Left forelimb (tissue), 1 donor: ENCODE results near the gene ARMCX5.
A peak's percentile ranks its signal among the peaks of the same experiment; 100 is the strongest.

Source experiments
- DNase-seq: peaks from one replicate; pipeline ENCODE4 v3.0.0-alpha.2; 2018; ENCODE audit warnings: low spot score

Gene ARMCX5

DNA sequence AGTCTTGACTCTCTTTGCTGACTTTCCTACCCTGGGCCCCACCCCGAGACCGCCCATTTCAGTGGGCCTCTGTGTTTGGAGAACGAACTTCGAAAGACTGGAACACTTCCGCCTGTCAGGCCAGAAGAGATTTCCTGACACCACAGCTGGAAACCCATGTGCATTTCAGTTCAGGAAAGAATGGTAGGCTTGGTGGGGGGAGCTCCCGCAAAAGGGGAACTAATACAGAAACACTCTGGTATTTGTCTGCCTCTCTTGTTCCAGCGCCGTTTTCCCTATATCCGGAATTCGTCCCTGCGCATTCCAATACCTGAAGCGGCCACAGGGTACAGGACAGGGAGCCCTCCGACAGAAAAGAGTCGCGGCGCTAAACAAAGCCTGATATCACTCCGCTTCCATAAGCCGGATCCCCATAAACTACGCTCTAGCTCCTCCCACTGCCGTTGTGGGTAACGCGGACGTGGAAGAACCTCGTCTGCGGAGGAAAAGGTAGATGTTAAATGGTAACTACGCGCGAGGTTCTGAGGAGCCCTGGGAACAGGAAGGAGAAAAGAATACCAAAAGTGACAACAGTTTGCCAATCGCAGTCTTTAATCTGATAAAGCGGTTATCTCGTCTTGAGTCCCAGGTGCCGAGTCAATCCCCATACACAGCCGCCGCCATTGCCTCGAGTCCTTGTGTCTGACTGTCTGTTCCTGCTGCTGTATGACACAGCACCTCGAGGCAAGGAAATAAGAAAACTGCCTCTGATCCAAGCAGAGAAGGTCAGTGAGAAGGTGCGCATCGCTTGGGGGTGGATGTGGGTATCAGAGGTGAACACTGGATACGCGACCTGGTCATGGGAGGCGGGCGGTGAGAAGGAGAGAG, at the start of gene ARMCX5:
Gene ARMCX5 (plus strand): TSS at position 432 of the 867 bp plus-strand sequence. CDS start 2,627 bp downstream, outside the sequence.
- DNase-seq = peak; percentile 78

GRCh38 chrX:102558607-102559006, 40.7 kb upstream of the ARMCX5 start:
- no peak for DNase-seq

DNA sequence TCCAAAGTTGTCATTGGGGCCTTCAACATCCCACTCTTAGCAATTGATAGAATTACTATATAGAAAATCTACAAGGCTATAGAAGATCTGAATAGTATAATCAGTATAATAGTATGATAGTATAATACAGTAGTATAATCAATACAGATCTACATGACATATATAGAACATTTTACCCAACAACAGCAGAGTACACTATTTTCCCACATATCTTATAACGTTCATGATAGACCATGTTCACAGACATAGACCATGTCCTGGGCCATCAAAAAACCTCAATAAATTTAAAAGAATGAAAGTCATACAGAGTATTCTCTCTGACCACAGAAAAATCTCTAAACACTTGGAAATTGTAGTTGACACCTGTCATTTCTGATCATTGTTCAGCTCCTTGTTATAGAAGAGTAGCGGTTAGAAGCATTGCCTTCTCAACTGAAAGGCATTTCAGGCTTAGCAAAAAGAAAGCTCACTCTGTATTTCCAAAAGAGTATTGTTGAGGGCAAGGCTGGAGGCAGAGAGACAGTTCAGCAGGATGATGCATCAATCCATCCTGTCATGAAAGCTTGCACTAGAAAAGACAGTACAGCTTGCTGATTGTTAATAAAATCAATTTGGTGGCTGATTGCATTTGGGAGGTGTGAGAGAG, 38.8 kb upstream of the ARMCX5 start:
- no peak for DNase-seq

- DNase-seq = no peak
These were observed 18.4 kb upstream of the ARMCX5 start for GRCh38 chrX:102580891-102581290.

GRCh38 chrX:102593367-102593766, 5.9 kb upstream of the ARMCX5 start:
- no peak for DNase-seq

DNA sequence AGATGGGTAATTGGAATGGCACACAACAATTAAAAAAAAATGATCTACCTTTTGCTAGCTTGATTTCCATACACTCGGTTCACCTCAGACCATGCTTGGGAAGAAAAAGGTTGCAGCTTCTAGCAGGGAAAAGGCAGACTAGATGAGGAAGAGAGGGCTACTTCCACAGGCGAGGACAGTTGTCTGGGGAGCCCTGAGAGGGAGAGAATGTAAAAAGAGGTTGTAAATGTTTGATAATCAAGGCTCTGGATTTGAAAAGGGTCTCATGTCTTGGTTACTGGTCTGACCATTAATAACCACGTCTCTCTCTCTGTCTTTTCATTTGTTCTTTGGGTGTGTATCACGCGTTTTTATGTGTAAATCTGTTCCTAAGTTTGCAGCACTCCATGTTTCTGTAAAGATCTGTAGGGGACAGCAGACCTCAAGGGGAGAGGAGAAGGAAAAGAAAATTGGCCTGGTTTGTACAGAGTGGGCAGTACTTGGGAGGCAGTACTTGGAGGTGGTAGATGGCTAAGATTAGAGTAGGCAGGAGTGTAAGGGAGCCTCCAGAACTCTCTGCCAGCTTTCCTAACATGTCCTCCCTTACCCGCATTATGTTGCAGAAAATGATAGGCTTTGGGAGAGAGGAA, 750 bp downstream of the ARMCX5 start:
- DNase-seq = no peak

GRCh38 chrX:102604327-102604726, 5.0 kb downstream of the ARMCX5 start:
- DNase-seq = no peak

DNA sequence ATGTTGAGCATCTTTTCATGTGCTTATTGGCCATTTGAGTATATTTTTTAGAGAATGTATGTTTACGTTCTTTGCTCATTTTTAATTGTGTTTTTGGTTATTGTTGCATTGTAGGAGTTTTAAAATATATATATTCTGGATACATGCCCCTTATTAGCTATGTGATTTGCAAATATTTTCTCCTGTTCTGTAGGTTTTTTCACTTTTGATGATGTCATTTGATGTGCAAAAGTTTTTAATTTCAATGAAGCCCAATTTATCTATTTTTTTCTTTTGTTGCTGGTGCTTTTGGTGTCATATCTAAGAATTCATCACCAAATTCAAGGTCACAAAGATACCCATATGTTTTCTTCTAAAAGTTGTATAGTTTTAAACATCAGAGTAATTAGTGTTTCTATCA, 6.8 kb downstream of the ARMCX5 start:
- DNase-seq = no peak

DNA sequence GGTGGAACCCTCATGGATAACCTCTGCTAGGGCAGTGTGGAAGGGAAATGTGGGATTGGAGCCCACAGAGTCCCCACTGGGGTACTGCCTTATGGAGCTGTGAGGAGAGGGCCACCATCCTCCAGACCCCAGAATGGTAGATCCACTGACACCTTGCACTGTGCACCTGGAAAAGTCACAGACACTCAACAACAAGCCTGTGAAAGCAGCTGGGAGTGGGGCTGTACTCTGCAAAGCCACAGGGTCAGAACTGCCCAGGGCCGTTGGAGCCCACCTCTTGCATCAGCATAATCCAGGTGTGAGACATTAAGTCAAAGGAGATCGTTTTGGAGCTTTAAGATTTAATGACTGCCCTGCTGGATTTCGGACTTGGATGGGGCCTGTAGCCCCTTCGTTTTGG, 11.6 kb downstream of the ARMCX5 start:
- DNase-seq = no peak

- DNase-seq = no peak
These were observed 24.8 kb downstream of the ARMCX5 start for GRCh38 chrX:102624105-102624504.

DNA sequence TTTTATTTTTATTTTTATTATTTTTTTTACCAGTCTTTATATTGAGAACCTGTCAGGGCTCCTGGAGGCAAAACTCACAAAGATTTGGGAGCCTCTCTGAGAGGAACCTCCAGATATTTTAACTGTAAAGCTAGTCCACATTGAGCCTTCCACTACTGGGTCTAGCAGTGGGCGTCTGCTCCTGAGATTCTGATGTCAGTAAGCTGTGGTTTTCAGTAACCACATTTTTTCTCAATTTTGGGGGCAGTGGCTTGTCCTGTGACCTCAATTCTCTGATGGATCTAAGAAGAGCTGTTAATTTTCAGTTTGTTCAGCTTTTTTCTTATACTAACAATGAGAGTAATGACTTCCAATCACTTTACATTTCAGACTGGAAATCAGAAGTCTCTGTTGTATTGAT, 28.3 kb downstream of the ARMCX5 start:
- DNase-seq = no peak

- DNase-seq = no peak
These were observed 38.2 kb downstream of the ARMCX5 start for GRCh38 chrX:102637561-102637960.

DNA sequence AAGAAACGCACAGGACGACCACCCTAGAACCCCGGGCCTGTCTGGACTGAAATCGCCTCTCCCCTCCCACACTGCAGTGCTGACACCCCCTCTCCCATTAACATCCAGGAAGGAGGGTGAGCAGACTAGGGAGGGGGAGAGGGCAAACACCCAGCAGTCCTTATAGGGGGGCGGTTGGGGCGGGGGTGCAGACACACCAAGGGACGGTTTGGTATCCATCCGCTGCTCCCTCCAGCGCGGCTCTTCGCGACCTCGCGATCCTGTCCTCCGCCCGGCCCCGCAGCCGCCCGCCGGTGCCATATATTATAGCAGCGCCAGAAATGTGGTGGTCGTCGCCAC, 51.6 kb downstream of the ARMCX5 start:
- DNase-seq = no peak

DNA sequence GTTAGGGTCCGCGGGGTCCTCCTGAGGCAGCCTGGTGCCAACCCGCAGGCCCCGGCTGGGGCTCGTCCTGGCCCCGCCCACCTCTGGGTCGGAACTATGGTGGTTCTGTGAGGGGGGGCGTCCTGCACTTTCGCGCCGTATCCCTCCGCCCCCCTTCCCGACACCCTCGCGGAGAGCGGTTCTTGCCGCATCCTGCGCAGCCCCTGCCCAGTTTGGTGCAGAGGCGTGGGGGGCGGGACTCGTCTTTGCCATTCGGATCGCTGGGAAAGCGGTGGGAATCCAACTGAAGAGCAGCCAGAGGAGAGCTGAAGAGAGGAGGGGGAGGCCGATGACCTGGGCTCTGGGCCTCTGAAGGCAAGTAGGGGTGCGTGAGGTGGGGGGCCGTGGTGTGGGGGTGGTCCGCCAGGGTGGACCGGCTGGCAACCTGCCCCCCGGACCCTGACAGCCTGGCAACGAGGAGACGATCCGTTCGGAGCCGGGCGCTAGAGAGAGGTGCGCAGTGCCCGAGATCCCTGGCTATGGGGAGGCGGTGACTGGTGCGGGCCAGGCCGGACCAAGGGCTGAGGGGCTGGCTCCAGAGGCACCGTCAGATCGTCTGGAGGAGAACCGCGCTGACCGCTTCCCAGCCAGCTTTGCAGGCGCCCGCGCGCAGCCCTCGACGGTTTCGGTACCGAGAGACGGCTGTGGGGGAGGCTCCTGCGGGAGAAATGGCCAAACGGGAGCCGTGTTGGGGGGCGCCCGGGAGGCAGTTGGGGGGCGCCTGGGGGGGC, 52.1 kb downstream of the ARMCX5 start, which contains the start of gene GPRASP1:
Gene GPRASP1 (plus strand): TSS at position 242 of the 770 bp plus-strand sequence. CDS start 2,431 bp downstream, outside the sequence.
- DNase-seq = peak; percentile 84

DNA sequence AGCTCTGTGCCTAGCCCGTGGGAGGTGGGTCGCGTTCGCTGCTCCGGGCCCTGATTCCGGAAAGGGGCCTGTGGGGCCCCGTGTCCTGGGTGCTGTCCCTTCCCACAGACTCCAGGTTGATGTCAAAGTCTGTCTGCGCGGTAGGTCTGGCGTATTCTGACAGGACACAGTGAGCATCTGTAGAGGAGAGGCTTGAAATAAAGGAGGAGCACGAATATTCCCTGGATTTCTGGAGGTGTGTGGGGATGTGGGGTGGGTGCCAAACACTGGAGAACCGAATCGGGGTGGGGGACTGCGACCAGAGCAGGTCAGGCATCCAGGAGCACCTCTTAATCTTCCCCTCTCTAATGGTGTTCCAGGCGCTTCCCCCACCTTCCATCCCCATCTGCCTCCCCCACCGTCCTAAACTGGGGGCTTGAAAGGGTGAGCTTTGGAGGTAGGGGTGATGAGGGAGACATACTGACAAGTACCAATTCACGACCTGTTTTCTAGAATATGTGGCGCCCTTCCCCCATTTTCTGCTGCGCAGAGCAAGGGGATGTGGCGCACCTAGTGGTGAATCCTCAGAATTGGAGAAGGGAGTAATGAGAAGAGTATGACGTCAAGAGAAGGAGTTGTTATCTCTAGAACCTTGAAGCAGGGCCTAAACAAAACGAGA, 52.8 kb downstream of the ARMCX5 start:
- peak; percentile 67 for DNase-seq
